ENCODE data around the gene RALY.

GRCh38 chr20:34068001-34068400, 74.3 kb downstream of the RALY start:
- TF ChIP-seq CTCF (IDR thresholded peaks at IDR 0.05; ENCODE audit: extremely low read depth in 1 of 2, insufficient read depth in 1 of 2, low read depth in 1 of 2, low read length in 2 of 2) (no peak), MYC (IDR thresholded peaks at IDR 0.05; ENCODE audit: low read depth, low read length) (no peak), POLR2A (IDR thresholded peaks at IDR 0.05; ENCODE audit: low read depth, low read length) (no peak), POLR2AphosphoS5 (IDR thresholded peaks at IDR 0.05; ENCODE audit: insufficient read depth, low read depth, low read length) (no peak), MAX (IDR thresholded peaks at IDR 0.05; ENCODE audit: insufficient read depth, insufficient read length) (no peak), FOS (IDR thresholded peaks at IDR 0.05; ENCODE audit: borderline replicate concordance, insufficient read depth, low read length) (no peak), EZH2 (IDR thresholded peaks at IDR 0.05; ENCODE audit: borderline replicate concordance, low read depth, low read length, severe bottlenecking) (no peak)

All from endothelial cell of umbilical vein (primary cell).